LHCN-M2 (cell line): ENCODE results near the gene SNX7. TPM values are rescaled to one million over a fixed set of nuclear protein-coding genes. Genes with fewer than 3 reads are reported as not detected.

ENCODE experiments used
- DNase-seq: peaks from one replicate; pipeline ENCODE4 v3.0.0-alpha.2; 2012; ENCODE audit warnings: low read depth
- total RNA-seq: library from RNA; depleted of rRNA; stranded (reverse); fragments of >200 nt; gene quantifications from 2 replicates; pipeline ENCODE4 v1.2.3, GENCODE V29; 2014

SNX7 gene
- total RNA-seq, 1 experiment from 2014 or later = 58.5 TPM

DNA sequence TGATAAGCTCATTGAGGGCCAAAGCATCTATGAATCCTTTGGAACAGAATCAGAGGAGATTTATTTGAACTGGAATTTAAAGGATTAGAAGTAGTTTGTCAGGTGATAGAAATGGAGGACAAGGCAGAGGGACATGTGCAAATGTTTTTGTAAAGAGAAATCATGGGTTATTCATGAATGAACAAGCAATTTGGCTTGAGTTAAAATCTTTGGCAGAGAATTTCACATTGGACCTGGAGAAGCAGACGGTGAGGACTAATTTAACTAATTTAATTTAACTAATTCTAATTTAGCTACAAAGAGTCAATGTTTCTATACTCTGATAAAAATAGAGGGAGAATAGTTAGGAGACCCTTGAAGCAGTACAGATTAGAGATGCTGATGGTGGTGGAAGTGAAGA lies 36.3 kb downstream of the SNX7 start:
- DNase-seq = no peak

DNA sequence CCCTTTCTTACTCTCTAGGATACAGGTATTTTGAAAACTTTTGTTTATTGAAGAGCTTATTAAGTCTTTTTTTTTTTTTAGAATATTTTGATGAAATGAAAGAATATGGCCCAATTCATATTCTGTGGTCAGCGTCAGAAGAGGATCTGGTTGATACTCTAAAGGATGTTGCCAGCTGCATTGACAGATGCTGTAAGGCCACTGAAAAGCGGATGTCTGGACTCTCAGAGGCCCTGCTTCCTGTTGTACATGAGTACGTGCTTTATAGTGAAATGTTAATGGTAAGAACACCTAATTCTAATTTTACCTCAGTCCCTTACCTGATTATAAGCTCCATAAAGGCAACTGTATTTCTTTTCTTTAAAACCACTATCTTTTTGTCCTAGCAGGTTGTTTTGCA lies 37.1 kb downstream of the SNX7 start:
- no peak for DNase-seq

DNA sequence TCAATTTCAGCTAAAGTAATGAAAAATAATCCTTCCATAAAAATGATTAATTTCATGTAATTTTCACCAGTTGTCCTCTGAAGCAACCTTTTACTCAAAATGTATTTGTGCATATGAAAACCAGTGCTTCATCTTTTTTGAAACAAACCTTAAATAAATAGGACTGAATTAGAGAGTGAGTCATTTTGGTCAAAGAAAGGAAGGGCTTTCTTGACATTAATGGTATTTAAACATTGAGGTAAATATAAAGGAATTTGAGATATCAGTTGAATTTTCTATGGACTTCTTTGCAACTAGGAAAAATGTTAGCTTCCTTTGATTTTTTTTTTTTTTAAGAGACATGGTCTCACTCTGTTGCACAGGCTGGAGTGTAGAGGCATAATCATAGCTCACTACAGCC lies 38.7 kb downstream of the SNX7 start:
- DNase-seq = no peak

DNA sequence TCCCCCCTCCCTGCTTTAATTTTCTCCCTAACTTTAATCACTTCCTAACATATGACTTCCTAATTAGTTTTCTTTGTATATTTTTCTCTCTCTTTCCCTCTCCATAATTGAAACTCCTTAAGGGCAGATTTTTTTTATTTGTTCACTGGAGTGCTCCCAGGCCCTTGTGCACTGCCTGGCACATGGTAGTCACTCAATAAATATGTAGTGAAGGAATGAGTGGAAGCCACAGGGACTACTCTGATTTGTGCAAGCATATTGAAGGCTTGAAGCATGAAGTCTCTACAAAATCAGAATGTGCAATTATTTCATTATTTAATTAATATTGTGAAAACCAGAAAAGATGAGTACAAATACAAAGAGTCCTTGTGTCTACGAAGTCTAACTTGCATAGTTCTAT lies 41.5 kb downstream of the SNX7 start:
- DNase-seq = peak; percentile 25

DNA sequence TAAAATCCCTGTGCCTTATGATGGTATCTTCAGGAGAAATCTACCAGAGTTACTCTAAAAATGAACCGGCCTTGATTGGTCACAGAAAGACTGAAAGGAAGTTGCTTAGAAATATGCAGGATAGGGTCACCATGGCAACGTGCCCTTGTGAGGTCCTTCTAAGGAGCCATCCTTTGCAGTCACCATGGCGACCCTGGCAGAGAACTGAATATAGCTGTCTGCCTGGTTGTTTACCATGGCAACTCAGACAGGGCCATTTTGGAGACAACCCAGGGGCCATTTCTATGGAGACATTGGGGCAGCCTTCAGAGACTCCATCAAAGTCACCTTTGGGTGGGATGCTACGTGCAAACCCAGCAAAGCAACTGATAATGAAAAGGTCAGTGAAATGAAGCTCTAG lies 43.0 kb downstream of the SNX7 start:
- DNase-seq = peak; percentile 23

DNA sequence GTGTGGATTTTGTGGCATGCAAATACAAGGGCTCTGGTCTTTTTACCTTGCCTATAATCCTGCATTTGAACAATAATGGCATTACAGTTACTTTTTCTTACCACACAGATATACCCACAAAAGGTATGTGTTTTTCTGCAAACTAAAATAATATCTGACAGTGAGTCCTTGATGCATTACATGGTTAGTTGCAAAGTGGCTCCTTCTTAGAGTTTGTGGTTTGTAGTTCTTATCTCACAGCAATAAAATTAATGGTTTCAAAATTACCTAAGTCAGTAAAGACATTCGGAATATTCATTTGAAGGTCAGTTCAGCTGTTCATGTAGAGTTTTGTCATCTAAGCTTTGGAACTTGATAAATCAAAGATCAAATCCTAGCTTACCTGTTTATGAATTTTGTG lies 43.5 kb downstream of the SNX7 start:
- DNase-seq = no peak

DNA sequence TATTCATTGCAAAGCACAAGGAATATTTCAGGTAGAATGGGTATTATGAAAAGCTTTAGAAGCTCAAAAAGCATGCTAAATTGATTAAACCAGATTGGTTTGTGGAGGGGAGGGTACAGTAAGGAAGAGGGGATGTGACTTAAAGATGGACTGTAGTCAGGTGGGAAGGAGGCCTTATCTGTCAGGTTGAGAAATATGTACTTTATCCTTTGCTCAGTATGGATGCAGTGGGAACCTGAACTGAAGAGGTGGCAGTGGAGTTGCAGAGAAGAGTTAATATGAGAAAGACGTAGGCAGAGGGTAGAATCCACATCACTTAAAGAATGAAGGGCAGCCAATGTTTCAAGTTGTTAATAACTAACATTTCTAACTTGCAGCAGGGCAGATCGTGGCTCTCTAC lies 44.1 kb downstream of the SNX7 start:
- no peak for DNase-seq

DNA sequence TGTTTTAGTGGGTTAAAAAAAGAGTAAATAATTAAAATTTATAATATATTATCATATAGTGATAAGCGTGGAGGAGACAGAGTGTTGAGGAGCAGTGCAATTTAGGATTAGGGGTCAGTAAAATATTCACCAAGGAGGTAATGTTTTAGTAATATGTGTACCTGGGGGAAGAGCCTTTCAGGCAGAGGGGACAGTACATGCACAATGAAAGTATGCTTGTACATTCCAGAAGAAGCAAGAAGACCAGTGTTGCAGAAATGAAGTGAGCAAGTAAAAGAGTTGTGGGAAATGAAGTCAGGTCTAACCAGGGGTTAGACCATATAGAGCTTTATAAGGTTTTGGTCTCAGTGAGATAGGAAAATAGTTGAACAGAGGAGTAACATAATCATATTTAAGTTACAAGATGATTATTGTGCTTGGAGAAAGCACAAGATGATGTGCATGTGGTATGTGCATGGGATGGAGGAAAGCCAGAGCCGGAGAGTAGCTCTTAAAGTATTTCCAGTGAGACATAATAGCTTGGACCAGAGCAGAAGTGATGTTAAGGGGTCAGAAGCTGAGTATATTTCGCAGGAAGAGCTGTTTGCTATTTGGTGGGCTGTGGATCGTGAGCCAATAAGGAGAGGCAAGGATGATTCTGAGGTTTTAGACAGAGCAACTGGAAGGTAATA lies 44.8 kb downstream of the SNX7 start:
- DNase-seq = no peak

DNA sequence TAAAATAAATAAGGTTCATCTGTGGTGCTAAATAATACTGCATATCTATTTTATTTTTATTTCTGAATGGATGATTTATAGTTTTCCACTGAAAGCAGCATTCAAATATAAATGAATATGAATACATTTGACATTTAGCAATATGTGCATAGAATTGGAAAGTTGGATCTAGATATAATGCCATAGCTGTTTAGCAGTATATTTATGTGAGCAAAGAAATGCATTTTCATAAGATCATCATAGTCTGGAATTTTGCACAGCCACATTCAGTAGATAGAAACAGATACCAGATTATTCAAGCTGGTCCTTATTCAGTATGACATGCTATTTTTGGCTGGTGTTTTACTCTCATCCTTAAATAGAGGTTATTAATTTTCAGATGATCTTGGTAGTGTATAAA lies 46.0 kb downstream of the SNX7 start:
- no peak for DNase-seq

DNA sequence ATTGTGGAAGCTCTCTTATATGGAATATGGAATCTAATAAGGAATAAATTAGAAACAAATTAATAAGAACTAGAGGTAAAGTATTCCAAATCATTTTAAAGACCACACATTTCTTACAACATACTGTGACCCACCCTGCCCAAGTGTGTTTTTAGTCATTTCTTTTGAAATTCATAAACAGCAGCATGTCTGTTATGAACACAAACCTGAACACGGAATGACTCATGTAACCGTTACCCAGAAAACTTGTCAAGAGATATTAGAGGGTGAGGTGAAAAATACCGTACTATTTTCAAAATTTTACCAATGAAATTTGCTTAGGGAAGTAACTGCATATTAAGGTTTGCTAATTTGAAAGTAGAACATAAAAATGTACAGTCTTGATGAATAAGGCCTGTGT lies 48.4 kb downstream of the SNX7 start:
- DNase-seq = no peak

DNA sequence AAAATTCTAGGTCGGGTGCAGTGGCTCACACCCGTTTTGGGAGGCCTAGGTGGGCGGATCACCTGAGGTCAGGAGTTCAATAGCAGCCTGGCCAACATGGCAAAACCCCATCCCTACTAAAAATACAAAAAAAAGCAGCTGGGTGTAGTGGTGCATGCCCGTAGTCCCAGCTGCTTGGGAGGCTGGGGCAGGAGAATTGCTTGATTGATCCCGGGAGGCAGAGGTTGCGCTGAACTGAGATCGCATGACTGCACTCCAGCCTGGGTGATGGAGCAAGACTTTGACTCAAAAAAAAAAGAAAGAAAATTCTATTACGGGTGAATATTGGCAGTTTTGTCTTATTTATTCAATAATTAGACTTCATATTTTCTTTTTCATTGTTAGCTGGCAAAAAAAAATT lies 62.1 kb downstream of the SNX7 start:
- no peak for DNase-seq

DNA sequence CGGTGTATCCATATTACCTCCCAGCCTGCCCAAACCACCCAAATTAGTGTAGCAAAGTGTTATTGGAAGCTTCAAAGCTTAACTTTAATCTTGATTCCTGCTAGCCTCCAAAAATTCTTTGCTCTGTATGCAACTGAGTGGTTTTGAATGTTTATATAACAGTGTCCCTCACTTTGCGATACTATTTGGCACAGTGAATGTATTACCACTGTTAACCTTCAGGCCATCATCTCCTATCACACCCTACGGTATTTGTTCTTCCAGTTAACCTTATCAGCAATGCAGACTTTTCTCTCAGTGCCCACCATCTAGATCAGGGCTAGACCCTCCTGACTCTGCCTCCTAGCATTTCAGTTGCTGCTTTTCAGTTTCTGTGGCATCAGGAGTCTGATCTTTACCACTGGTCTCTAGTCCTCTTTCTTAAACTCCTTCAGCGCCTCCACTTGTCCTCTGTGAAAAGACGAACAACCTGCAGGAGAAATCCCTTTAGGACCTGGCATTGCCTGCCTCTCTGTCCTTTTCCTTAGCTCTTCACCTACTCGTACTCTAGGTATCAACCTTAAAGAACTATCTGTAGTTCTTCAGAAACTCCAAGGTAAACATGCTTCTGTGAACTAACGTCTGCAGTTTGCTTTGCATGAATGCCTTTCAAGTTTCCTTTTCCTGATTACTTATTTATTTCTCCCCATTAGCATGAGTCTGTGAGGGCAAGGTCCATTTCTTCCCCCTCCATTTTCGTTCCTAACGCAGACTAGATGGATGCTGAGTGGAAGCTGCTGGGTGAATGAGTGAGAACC lies 71.7 kb downstream of the SNX7 start:
- no peak for DNase-seq

DNA sequence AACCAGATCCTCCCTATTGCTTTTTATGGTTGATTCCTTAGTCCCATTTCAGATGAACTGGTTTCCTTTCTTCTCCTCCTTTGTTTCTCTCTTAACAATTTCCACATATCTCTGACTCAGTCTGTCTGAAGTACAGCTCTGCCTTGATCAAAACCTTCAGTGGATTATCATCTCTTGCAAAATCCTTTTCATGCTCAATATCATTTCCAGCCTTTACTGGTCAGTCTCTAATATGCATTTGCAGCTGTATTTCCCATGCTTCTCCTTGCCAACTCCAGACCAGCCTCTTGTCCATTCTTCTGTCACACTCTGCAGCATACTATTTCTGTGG lies 72.2 kb downstream of the SNX7 start:
- no peak for DNase-seq

DNA sequence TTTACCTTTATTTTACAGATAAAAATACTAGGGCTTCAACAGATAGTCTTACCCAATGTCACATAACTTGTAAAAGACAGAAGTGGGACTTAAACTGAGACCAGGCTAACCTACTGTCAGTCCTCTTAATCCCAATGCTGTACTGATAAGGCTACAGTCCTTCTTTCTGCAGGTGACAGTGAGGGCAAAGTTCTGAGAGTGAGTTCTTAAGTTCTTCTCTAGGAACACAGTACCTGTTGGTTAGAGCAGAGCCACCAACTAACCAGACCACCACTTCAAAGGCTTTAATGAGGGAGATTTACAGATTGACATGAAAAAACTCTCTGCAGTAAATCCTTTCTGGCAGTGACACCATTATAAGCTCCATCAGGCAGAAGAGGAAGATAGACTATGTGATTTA lies 74.2 kb downstream of the SNX7 start:
- DNase-seq = no peak

DNA sequence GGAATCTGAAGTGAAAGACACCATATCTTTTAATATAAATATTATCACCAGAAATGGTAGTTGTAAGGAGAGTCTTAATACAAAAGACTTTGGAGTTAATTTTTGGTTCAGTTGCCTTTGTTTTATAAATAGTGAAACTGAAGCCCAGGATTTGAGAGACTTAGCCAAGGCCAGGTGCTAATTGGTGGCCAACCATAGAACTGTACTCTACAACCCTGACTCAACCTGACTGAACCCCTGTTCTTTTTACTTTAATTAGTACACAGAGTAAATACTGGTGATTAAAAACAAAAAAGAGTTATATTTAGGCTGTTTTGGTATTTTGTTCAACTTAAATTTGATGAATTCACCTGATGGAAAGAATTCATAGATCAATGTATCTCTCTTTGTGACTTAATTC lies 76.3 kb downstream of the SNX7 start:
- DNase-seq = no peak

DNA sequence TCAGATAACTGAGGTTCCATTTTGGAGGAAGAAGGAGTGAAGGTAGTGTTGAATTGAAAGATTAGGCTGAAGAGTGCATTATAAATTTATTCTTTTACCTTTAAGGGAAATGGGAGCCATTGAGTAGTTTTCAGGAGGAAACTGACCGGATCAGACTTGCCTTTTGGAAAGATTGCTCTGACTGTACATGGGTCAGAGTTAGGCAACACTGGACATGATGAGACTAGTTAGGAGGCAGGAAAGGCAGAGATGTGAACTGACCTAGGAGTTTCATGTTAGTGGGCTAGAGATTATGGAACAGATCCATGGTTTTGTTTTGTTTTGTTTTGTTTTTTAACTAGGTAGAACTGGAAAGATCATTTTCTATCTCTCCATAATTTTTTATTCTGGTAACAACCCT lies 78.2 kb downstream of the SNX7 start:
- DNase-seq = no peak

DNA sequence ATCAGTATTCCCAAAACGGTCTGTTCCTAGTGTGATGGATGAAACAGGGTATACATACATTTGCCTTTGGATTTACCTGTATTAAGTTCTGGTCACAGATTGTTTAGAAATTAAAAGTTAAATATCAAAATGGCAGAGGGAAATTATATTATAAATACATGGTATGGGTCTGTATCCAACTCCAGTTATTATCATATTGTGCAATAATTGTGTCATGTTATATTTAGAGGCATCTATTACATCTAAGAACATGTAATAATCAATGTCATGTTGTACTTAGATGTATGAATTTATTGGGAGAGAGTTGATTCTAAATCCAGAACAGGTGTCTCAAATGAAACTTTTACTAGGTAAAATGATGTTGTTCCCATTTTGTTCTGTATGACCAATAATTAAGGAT lies 79.6 kb downstream of the SNX7 start:
- no peak for DNase-seq

DNA sequence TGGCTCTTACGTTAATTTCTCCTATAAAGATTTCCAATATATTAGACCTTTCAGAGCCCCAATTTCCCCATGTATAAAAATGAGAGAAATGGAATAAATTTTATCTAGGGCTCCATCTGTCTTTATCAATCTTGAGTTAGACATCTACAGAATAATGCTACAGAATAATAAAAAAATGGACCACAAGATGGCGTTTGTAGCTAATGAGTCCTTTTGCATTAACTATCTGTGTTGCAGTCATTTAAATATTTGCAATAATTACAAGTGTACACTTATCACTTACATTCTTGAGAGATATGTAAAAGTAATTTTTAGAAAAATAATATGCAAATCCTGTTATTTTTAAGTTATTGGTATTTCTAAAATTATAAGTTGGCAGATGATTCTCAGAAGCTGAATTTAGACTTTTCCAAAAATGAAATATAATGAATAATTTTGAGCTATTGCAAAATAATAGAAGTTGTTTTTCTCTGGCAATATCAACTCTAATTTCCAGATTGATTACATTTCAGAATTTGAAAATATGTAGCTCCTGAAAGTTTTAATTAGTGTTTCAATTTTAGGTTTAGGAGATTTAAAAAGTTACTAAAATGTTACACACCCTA lies 87.7 kb downstream of the SNX7 start:
- peak; percentile 26 for DNase-seq

DNA sequence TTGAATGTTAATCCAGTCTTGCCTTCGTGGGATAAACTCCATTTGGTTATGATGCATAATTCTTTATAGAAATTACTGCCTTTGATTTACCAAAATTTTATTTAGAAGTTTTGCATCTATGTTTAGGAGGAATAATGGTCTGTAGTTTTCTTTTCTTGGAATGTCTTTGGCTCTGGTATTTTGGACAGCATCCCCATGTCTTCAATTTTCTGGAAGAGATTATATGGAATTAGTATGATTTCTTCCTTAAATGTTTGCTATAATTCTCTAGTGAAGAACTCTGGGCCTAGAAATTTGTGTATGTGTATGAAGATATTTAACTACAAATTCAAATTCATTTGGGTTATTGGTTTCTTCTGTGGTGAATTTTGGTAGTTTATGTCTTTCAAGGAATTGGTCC lies 92.7 kb downstream of the SNX7 start:
- DNase-seq = no peak

DNA sequence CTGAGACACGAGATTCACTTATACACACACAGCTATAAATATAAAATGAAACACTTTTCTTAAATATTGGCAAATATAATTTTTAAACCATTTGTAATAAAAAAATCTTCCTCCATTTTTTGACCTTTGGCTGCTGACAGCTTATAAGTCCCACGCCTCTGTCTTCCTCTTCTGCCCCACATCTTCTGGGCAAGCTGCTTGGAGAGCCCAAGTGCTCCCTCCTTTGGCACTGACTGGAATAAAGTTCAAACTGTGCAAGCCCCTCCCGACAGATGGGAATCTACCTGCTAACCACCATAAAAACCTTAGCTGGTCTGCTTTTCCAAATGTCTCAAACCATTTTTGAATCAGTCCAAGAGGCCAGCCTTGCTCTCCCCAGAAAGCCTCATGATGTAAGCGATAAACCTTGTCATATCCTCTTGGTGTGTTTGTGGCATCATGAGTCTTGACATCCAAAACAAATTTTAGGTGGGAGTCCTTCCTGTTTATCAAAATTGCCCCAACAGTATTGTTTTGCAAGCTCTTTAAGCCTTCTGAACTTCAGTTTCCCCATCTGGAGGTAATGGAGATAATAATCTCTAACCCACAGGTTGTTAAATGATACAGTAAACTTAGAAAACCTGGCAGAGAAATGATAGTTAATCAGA lies 99.8 kb downstream of the SNX7 start:
- no peak for DNase-seq

DNA sequence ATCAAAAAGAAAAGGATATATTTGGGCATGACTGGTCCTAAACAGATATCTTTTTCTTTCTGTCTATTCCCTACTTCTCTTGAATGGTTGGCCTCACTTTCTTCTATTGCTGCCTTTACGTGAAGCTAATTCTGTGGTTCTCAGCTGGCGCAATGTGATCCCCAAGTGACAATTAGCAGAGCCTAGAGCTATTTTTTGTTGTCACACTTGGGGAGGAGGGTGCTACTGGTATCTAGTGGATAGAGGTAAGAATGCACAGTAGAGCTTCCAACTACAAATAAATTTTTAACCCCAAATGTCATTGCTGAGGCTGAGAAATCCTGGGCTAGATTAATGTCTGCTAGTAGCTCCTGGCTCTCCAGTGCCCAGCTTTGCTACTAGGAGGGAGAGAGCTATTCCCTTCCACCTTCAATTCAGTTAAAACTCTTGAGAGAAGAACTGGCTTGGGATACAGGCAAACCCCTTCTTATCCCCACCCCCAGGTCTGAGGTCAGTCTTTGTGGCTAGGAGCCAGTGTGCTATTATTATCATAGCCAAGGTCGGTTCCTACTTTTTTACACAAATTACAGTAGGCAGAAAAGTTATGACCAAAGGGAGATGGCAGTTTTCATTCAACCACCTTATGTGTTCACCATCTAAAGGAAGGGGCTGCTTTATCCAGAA lies 102.1 kb downstream of the SNX7 start:
- DNase-seq = no peak

DNA sequence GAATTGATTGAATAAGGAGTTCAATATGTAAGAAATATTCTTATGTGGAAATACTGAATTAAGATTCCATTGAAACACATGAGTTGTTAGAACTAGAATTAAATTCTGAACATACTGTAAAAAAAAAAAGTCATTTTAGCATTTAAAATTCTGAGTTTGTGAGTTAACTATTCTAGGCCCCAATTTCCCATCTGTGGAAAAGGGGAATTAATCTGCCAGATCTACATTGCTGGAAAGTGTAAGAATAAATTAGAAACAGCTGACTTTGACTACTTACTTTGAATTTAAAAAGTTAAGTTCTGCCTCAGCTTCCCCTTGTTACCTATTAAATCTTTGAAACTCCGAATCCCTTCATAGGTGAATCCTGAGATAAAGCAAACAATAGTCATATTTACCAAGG lies 103.0 kb downstream of the SNX7 start:
- DNase-seq = no peak
